Measurements from ENCODE around the gene ANKFY1.

GRCh38 chr17:4146641-4147040 is 117.1 kb downstream of the ANKFY1 start:
- TF ChIP-seq CTCF (IDR thresholded peaks at IDR 0.05; ENCODE audit: low read depth, low read length) (no peak), EZH2phosphoT487 (IDR thresholded peaks at IDR 0.05; ENCODE audit: low read depth) (no peak)
